K562 (cell line): ENCODE results near the gene AIF1. TPM values are rescaled to one million over a fixed set of nuclear protein-coding genes. Genes with fewer than 3 reads are reported as not detected.

Experiments
- CBX3 ChIP-seq, 2 experiments: IDR thresholded peaks; 1 replicate in 1 of 2; 2 replicates in 1 of 2; pipeline ENCODE4 v1.6.1; 2012; ENCODE audit warnings: inconsistent platforms in 2 of 2, low read length in 2 of 2, borderline replicate concordance in 1 of 2, control low read depth in 1 of 2
- CREBBP ChIP-seq: IDR thresholded peaks from one replicate; pipeline ENCODE4 v1.6.1; 2012; ENCODE audit warnings: low read depth, mild to moderate bottlenecking, control low read depth, inconsistent platforms, low read length
- GTF2F1 ChIP-seq: IDR thresholded peaks from 2 replicates; pipeline ENCODE4 v1.6.1; 2011; ENCODE audit warnings: low read depth, low read length, improper control_type of control experiment
- HEY1 ChIP-seq: fragments of 250-450 bp; sonication (Bioruptor Pico); IDR thresholded peaks from 2 replicates; pipeline ENCODE4 v1.5.0; 2020; ENCODE audit warnings: mild to moderate bottlenecking, moderate library complexity, borderline replicate concordance
- MAFG ChIP-seq: fragments of 450-650 bp; conservative IDR thresholded peaks from 2 replicates; pipeline ENCODE4 v1.6.1; 2016; ENCODE audit warnings: missing genetic modification characterization, missing compliant biosample characterization
- MAFK ChIP-seq: IDR thresholded peaks from 2 replicates; pipeline ENCODE4 v1.6.1; 2011; ENCODE audit warnings: low read length, improper control_type of control experiment
- NR3C1 ChIP-seq: sonication (generic); formaldehyde crosslinking; IDR thresholded peaks from 2 replicates; pipeline ENCODE4 v1.8.1; 2022; ENCODE audit warnings: missing genetic modification reagents
- SMARCE1 ChIP-seq: fragments of 450-650 bp; IDR thresholded peaks from 2 replicates; pipeline ENCODE4 v1.7.1; 2016; ENCODE audit warnings: mild to moderate bottlenecking
- TAF1 ChIP-seq: IDR thresholded peaks from 2 replicates; pipeline ENCODE4 v1.6.1; 2011; ENCODE audit warnings: mild to moderate bottlenecking, low read length, moderate library complexity; ENCODE audit not compliant: insufficient read depth, control insufficient read depth, severe bottlenecking; ENCODE audit errors: extremely low read depth
- WHSC1 ChIP-seq: IDR thresholded peaks from one replicate; pipeline ENCODE4 v1.6.1; 2012; ENCODE audit warnings: low read length, control low read depth, inconsistent platforms
- polyA plus RNA-seq, 8 experiments: library from polyadenylated mRNA; depleted of rRNA in 4 of 8; stranded (reverse) in 5 of 8; unstranded in 3 of 8; fragments of >200 nt; fragmentation: Nextera tagmentation in 2 of 8; fragmentation: Illumina TruSeq in 1 of 8; extraction: Ambion mirVana in 2 of 8; extraction: Trizol in 1 of 8; gene quantifications; 2 replicates each; pipeline versions ENCODE4 v1.2.1 to v1.2.3, GENCODE V29; 2011 to 2014; ENCODE audit warnings: inconsistent platforms in 1 of 8, missing spikeins in 1 of 8
- total RNA-seq, 7 experiments: library from RNA; depleted of rRNA in 6 of 7; stranded (reverse); fragments of >200 nt in 6 of 7; fragmentation: Illumina TruSeq in 2 of 7; extraction: Trizol in 2 of 7; gene quantifications; 2 replicates each; pipeline versions ENCODE4 v1.2.1 to v1.2.3, GENCODE V29; 2011 to 2021; ENCODE audit warnings: low replicate concordance in 1 of 7
- TF ChIP-seq, protein P1 (sequence below), 2 experiments: fragments of 450-650 bp; formaldehyde crosslinking in 1 of 2; IDR thresholded peaks; 2 replicates each; pipeline versions ENCODE4 v1.4.0 to v1.6.1; 2014 to 2020; ENCODE audit warnings: mild to moderate bottlenecking in 2 of 2, borderline replicate concordance in 1 of 2, low read depth in 1 of 2
- TF ChIP-seq, protein P2 (sequence below), 3 experiments: IDR thresholded peaks in 2 of 3; conservative IDR thresholded peaks in 1 of 3; 2 replicates each; pipeline ENCODE4 v1.5.1; 2011 to 2012; ENCODE audit warnings: low read length in 3 of 3, mild to moderate bottlenecking in 3 of 3, control low read depth in 2 of 3, improper control_type of control experiment in 1 of 3, inconsistent platforms in 1 of 3, low read depth in 1 of 3, mixed read lengths in 1 of 3, moderate library complexity in 1 of 3; ENCODE audit not compliant: insufficient read depth in 2 of 3
- TF ChIP-seq, protein P3 (sequence below): fragments of 250-450 bp; sonication (Bioruptor Pico); IDR thresholded peaks from 2 replicates; pipeline ENCODE4 v1.5.1; 2021; ENCODE audit warnings: mild to moderate bottlenecking
- TF ChIP-seq, protein P4 (sequence below): fragments of 450-650 bp; formaldehyde crosslinking; IDR thresholded peaks from 2 replicates; pipeline ENCODE4 v1.4.0; 2020; ENCODE audit warnings: mild to moderate bottlenecking, moderate library complexity

The AIF1 gene
- total and polyA plus RNA-seq, 9 of the 15 experiments (the other 6 are each of a cell fraction or from before 2014, with no cell fraction given) = 9.4 to 33.4 (median 19.4) TPM

DNA sequence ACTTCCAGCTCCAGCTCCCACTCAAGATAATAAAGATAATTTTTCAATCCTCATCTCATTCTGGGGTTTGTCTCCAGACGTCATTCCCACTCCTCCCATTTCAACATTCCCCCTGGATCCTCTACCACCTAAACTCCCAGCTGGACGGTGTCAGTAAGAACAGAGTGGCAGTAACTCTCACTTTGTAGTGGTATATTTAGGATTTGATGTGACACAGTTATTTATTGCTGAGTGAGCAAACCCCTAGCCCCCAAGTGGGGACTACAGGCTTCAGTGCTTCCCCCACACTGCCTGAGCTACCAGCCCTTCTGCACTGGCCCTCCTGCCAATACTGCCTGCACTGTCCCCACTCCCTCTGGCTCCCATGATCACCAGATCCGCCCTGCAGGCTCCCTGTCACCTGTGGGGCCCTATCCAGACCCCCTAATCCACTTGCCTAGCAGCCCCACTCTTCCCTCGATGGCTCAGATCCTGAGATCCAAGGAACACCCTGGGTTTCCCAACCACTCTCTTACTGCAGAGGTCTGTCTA, 43.2 kb downstream of the AIF1 start (continued):
- TF ChIP-seq, protein P1, sequence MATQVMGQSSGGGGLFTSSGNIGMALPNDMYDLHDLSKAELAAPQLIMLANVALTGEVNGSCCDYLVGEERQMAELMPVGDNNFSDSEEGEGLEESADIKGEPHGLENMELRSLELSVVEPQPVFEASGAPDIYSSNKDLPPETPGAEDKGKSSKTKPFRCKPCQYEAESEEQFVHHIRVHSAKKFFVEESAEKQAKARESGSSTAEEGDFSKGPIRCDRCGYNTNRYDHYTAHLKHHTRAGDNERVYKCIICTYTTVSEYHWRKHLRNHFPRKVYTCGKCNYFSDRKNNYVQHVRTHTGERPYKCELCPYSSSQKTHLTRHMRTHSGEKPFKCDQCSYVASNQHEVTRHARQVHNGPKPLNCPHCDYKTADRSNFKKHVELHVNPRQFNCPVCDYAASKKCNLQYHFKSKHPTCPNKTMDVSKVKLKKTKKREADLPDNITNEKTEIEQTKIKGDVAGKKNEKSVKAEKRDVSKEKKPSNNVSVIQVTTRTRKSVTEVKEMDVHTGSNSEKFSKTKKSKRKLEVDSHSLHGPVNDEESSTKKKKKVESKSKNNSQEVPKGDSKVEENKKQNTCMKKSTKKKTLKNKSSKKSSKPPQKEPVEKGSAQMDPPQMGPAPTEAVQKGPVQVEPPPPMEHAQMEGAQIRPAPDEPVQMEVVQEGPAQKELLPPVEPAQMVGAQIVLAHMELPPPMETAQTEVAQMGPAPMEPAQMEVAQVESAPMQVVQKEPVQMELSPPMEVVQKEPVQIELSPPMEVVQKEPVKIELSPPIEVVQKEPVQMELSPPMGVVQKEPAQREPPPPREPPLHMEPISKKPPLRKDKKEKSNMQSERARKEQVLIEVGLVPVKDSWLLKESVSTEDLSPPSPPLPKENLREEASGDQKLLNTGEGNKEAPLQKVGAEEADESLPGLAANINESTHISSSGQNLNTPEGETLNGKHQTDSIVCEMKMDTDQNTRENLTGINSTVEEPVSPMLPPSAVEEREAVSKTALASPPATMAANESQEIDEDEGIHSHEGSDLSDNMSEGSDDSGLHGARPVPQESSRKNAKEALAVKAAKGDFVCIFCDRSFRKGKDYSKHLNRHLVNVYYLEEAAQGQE (IDR thresholded peaks at IDR 0.05; ENCODE audit: borderline replicate concordance) = 0 out of 2 replicates have a peak, but pooled peaks have one; percentile 1
- TF ChIP-seq, protein P1 (CRISPR knock-in tag; IDR thresholded peaks at IDR 0.05; ENCODE audit: low read depth) = no peak
- TF ChIP-seq, protein P2, sequence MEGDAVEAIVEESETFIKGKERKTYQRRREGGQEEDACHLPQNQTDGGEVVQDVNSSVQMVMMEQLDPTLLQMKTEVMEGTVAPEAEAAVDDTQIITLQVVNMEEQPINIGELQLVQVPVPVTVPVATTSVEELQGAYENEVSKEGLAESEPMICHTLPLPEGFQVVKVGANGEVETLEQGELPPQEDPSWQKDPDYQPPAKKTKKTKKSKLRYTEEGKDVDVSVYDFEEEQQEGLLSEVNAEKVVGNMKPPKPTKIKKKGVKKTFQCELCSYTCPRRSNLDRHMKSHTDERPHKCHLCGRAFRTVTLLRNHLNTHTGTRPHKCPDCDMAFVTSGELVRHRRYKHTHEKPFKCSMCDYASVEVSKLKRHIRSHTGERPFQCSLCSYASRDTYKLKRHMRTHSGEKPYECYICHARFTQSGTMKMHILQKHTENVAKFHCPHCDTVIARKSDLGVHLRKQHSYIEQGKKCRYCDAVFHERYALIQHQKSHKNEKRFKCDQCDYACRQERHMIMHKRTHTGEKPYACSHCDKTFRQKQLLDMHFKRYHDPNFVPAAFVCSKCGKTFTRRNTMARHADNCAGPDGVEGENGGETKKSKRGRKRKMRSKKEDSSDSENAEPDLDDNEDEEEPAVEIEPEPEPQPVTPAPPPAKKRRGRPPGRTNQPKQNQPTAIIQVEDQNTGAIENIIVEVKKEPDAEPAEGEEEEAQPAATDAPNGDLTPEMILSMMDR (IDR thresholded peaks at IDR 0.05 in 2 of 3, conservative IDR thresholded peaks at IDR 0.05 in 1 of 3; ENCODE audit: insufficient read depth in 2 of 3, low read depth in 1 of 3, low read length in 3 of 3) = peak in 1 of 3 experiments; percentile 1; a peak in 1 of 6 replicates
- 0 out of 2 replicates have a peak, but pooled peaks have one; percentile 65 for TF ChIP-seq GTF2F1
- TF ChIP-seq TAF1 = peak; percentile 30
- no peak for TF ChIP-seq HEY1 (CRISPR knock-in tag)
- TF ChIP-seq, protein P3, sequence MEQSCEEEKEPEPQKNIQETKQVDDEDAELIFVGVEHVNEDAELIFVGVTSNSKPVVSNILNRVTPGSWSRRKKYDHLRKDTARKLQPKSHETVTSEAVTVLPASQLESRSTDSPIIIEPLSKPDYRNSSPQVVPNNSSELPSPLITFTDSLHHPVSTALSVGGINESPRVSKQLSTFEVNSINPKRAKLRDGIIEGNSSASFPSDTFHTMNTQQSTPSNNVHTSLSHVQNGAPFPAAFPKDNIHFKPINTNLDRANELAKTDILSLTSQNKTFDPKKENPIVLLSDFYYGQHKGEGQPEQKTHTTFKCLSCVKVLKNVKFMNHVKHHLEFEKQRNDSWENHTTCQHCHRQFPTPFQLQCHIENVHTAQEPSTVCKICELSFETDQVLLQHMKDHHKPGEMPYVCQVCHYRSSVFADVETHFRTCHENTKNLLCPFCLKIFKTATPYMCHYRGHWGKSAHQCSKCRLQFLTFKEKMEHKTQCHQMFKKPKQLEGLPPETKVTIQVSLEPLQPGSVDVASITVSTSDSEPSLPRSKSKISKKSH = no peak
- peak; percentile 79 for TF ChIP-seq MAFG (tag)
- peak; percentile 38 for TF ChIP-seq WHSC1
- no peak for TF ChIP-seq CREBBP
- peak; percentile 65 for TF ChIP-seq MAFK
- no peak for TF ChIP-seq CBX3 (IDR thresholded peaks at IDR 0.05; ENCODE audit: borderline replicate concordance in 1 of 2, low read length in 2 of 2)
- TF ChIP-seq, protein P4, sequence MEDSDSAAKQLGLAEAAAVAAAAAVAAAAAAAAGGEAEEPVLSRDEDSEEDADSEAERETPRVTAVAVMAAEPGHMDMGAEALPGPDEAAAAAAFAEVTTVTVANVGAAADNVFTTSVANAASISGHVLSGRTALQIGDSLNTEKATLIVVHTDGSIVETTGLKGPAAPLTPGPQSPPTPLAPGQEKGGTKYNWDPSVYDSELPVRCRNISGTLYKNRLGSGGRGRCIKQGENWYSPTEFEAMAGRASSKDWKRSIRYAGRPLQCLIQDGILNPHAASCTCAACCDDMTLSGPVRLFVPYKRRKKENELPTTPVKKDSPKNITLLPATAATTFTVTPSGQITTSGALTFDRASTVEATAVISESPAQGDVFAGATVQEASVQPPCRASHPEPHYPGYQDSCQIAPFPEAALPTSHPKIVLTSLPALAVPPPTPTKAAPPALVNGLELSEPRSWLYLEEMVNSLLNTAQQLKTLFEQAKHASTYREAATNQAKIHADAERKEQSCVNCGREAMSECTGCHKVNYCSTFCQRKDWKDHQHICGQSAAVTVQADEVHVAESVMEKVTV (CRISPR knock-in tag) = no peak
- no peak for TF ChIP-seq SMARCE1
- TF ChIP-seq NR3C1 = no peak
